ENCODE results near the gene PAX6. TPM values are rescaled to one million over a fixed set of nuclear protein-coding genes. Genes with fewer than 3 reads are reported as not detected.

PAX6 gene
- total RNA-seq, 2 donors from 2014 or later: not detected

DNA sequence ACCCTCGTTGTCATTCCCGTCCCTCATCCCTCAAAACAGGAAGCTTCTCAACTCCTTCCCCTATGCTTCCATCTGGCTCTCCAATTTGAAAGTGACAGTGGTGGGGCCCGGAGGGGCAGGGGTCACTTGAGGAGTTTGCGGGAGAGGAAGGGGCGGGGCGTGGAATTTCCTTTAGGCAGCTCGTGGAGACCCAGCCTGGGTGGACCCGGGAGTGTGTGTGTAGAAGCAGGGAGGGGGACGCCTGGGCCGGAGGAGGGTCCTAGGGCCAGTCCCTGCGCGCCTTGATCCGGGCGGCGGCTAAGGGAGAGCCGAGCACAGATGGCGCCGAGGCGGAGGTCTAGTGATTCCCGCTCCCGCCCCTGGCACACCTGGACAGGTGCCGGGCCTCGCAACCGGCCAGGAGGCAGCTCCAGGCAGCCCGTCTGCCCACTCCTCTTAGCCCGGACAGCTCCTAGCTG, 7.8 kb upstream of the PAX6 start:
- Mint-ChIP-seq H3K4me1 (ENCODE audit: low read depth in 2 of 2) (peaks cover 4 to 15% of the 10 kb centered on the region in 2 donors), H3K4me3 (no peak overlapping the region), H3K36me3 (peaks cover 5% of the 10 kb centered on the region), H3K9me3 (no peaks in the 10 kb centered on the region), H3K27me3 (peaks cover 48 to 55% of the 10 kb centered on the region in 2 donors), H3K27ac (no peak overlapping the region)
- no peak for ATAC-seq
- DNase-seq (ENCODE audit: low spot score): no peak

DNA sequence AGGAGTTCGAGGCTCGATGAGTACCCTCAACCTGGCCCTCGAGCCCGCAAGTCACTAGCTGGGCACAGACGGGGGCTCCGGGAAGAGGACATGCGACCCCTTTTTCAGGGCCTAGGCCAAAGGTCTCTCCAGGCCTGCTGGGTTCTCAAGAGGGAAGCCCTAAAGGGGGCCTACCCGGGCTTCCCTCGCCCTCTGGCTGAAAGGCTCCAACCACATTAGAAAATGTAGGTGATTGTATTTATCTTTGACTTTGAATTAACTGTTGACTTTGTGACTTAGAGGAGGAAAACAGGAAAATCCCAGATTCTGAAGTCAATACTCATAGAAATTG, 7.3 kb upstream of the PAX6 start:
- ATAC-seq (no peak), DNase-seq (ENCODE audit: low spot score) (no peak)
- Mint-ChIP-seq H3K4me3 (peak overlapping the region; percentile 25), H3K4me1 (ENCODE audit: low read depth in 2 of 2) (peaks cover 4 to 15% of the 10 kb centered on the region in 2 donors), H3K27me3 (peaks cover 45 to 51% of the 10 kb centered on the region in 2 donors), H3K27ac (no peak overlapping the region), H3K9me3 (no peaks in the 10 kb centered on the region), H3K36me3 (peaks cover 5% of the 10 kb centered on the region)

DNA sequence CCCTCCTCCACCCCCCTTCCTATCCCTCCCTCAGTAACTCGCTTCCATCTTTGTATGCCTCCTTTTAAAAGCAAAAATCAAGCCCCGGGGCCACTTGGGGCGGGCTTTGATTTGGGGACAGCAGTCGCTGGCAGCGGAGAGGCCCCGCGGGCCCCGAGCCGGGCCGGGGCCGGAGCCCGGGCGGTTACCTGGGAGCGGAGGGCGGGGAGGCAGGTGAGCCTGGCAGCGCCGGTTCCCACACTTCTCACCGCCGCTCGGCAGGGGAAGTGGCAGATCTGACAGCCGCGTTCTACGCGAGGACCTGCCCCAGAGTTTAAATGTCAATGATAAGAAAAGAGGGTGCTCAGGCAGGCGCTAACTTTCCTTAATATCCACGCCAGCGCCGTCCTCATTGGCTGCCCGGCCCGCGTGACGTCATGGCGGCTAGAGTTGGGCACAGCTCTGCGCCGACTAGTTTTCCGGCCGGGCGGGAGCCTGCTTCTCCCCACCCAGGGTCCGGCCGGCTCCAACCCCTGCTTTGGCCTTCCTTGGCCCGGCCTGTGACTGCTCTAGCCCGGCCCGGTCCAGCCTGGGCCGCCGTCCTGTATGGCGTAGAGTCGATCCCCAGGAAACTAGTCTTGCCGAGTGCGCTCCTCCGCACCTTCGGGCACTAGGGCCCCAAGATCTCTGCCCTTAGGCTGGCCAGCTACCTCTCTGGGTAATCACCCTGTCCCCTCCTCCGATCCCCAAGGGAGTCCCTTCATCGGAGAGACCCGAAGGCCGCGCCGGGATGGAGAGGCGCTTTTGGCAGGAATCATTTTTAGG, 6.7 kb upstream of the PAX6 start:
- H3K9me3 Mint-ChIP-seq: no peaks in the 10 kb centered on the region
- H3K36me3 Mint-ChIP-seq: peaks cover 5% of the 10 kb centered on the region
- DNase-seq (ENCODE audit: low spot score): no peak
- peaks cover 4 to 15% of the 10 kb centered on the region in 2 donors for H3K4me1 Mint-ChIP-seq (ENCODE audit: low read depth in 2 of 2)
- peak overlapping the region; percentile 25 for H3K4me3 Mint-ChIP-seq
- peak in 1 of 2 donors; percentile 18 for ATAC-seq
- no peak overlapping the region for H3K27ac Mint-ChIP-seq
- peaks cover 40 to 46% of the 10 kb centered on the region in 2 donors for H3K27me3 Mint-ChIP-seq

DNA sequence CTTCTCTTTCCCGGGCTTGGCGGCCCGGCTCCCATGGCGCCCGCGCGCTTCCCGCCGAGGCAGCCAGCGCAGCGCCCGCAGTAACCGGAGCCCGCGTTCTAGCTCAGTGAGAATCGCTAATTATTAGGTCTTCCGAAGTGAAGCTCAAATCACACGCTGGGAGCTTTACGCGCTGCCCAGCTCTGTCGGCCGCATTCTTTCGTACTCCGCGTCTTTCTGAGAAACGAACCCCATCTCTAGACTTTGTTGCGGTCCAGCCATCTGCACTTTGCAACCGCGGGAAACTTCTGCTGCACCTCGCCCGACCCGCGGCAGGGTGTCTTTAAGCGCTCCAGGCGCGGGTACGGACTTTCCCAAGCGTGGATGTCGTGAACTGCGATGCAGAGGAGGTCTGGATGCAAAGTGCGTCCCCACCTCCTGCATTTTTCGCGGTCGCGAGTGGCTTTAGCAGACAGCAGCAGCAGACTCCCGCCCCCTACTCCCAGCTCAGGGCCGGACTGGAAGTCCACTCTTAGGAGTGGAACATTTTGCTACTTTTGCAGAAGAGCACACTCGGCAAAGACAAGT, 6.0 kb upstream of the PAX6 start:
- Mint-ChIP-seq H3K4me1 (ENCODE audit: low read depth in 2 of 2) (peaks cover 4 to 19% of the 10 kb centered on the region in 2 donors), H3K27me3 (peaks cover 41 to 44% of the 10 kb centered on the region in 2 donors), H3K36me3 (peaks cover 5% of the 10 kb centered on the region), H3K27ac (no peak overlapping the region), H3K4me3 (peak overlapping the region; percentile 55), H3K9me3 (no peaks in the 10 kb centered on the region)
- no peak for ATAC-seq
- no peak for DNase-seq (ENCODE audit: low spot score)

DNA sequence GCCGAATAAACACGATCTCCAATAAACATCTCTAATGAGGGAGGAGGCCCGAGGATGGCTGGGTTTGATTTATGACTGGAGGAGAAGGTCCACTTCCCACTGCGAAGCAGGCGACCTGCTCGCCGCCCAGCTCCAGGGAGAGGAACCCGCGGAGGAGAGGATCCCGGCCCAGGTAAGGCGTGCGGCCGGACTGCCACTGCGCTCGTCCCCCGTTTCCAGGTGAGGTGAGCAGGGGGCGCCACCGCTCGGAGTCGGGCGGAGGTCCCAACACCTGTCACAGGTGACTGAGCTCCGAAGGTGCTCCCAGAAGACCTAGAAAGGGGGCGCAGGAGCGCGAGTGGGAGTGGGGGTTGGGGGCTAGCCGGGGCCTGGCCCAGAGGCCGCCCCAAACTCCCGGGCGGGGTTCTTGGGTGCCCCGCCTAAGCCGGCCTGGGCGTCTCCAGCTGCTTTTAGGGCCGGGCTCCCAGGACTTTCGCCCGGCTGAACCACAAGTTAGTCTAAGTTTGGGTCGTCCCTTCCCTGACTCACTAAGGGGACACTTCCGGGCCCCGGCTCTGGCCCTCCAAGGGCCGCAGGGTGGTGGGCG, 5.4 kb upstream of the PAX6 start:
- Mint-ChIP-seq H3K4me1 (ENCODE audit: low read depth in 2 of 2) (peaks cover 10 to 24% of the 10 kb centered on the region in 2 donors), H3K27ac (no peak overlapping the region), H3K9me3 (no peaks in the 10 kb centered on the region), H3K36me3 (peaks cover 3% of the 10 kb centered on the region), H3K27me3 (peaks cover 39 to 44% of the 10 kb centered on the region in 2 donors), H3K4me3 (peak overlapping the region; percentile 16)
- ATAC-seq (no peak), DNase-seq (ENCODE audit: low spot score) (no peak)

DNA sequence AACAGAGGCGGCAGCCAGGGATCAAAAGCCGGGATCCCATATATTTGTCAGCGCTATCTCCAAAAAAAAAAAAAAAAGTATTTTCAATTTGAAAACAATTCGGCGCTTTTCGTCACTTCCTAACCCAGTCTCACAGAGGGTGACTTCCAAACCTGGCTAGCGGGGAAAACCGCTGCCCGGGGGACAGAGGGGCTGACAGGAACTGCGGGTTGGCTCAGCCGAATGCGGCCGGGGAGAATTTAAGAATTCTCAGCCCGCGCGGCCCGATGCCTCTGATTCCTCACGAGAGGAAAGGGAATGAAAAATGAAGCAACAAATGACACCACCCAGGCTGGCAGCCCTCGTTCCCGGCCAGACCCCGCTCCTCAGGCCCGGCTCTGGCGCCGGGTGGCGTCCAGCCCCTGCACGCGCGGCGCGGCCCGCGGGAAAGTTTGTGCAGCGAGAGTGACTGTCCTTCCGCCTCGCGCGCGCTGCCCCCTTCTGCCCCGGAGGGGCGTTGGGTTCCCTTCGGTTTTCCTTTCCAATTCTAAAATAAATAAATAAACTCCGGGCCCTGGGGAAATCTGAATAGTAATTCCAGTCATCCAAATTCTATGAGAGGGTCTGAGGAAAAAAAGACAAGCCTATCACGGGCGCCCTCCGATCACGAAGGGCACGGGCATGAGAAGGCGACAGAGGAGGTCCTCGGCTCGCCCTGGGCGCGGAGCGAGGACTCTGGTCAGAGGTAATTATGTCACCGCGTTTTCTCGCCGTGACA, 4.8 kb upstream of the PAX6 start:
- no peak for ATAC-seq
- no peak for DNase-seq (ENCODE audit: low spot score)
- Mint-ChIP-seq H3K36me3 (peaks cover 2% of the 10 kb centered on the region), H3K4me3 (peak overlapping the region; percentile 44), H3K4me1 (ENCODE audit: low read depth in 2 of 2) (peaks cover 15 to 27% of the 10 kb centered on the region in 2 donors), H3K27ac (no peak overlapping the region), H3K9me3 (no peaks in the 10 kb centered on the region), H3K27me3 (peaks cover 38 to 45% of the 10 kb centered on the region in 2 donors)

DNA sequence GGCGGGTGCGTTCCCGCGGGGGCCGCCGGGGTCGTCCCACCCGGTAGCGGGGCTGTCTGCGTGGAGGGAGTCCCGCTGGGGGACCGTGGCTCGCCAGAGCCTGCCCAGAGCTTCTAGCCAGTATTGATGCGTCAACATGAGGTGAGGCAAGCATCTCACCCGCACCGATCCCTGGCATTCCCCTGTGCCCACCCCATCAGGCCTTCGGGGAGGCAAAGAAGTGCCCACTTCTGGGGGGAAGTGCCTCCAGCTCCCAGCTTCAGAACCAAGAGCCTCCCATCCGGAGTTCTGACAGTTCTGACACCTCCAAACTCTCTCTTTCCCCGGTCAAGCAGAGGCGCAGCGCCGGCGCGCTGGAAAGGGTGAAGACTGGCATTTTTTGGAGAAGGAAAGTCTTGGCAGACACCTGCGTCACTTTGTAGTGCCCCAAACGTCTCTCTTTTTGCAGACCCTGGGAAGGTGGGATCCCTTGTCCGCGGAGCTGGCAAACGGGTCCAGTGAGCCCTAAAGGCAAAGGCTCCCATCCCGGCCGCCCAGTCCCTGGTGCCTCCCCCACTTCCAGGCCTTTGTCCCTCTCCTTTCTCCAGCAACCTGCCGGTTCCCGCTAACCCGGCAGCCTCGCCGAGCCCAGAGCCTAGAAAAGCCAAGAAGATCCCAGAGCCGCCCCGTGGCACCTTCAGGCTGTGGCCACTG, 3.2 kb upstream of the PAX6 start:
- peaks cover 45 to 57% of the 10 kb centered on the region in 2 donors for H3K27me3 Mint-ChIP-seq
- no peak overlapping the region for H3K27ac Mint-ChIP-seq
- H3K4me3 Mint-ChIP-seq: peak overlapping the region; percentile 44
- no peak for DNase-seq (ENCODE audit: low spot score)
- peaks cover 25 to 35% of the 10 kb centered on the region in 2 donors for H3K4me1 Mint-ChIP-seq (ENCODE audit: low read depth in 2 of 2)
- no peaks in the 10 kb centered on the region for H3K9me3 Mint-ChIP-seq
- peaks cover 10% of the 10 kb centered on the region for H3K36me3 Mint-ChIP-seq
- ATAC-seq: no peak

DNA sequence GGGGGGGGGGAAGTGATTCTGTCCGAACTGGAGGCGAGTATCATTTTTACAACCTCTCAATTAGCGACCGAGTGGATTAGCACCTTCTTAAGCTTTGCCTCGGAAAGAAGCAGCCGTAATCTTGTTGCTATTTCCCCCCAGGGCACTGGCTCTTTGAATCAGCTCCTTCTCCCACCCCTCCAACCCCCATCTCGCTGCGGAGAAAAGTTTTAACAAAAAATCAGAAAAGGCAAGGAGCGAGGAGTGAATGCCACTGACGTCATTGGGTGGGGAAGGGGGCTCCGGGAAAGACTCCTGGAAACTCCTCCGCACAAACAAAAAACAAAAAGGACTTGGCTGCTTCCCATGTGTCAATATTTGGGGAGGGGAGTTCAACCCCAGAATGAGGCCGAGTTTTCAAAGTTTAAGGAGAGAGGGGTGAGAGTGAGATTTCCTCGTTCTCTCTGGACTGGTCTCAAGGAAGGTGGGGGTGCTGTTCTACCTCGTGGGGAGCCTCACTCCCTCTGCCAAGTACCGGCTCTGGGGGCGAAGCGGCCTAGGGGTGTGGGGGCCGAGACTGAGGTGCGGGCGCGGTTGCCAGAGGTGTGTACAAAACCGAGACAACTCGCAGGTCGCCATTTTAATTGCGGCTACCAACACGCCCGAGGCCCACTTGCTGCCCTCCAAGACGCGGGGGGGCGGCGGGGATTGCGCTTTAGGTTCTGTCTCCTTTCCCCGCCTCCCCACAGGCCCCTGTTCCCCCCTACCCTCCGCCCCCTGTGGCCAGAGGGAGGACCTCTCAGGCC, 2.5 kb upstream of the PAX6 start:
- ATAC-seq (no peak), DNase-seq (ENCODE audit: low spot score) (no peak)
- Mint-ChIP-seq H3K27me3 (peaks cover 48 to 61% of the 10 kb centered on the region in 2 donors), H3K9me3 (no peaks in the 10 kb centered on the region), H3K27ac (no peak overlapping the region), H3K36me3 (peaks cover 14% of the 10 kb centered on the region), H3K4me1 (ENCODE audit: low read depth in 2 of 2) (peaks cover 29 to 39% of the 10 kb centered on the region in 2 donors), H3K4me3 (peak overlapping the region; percentile 39)

DNA sequence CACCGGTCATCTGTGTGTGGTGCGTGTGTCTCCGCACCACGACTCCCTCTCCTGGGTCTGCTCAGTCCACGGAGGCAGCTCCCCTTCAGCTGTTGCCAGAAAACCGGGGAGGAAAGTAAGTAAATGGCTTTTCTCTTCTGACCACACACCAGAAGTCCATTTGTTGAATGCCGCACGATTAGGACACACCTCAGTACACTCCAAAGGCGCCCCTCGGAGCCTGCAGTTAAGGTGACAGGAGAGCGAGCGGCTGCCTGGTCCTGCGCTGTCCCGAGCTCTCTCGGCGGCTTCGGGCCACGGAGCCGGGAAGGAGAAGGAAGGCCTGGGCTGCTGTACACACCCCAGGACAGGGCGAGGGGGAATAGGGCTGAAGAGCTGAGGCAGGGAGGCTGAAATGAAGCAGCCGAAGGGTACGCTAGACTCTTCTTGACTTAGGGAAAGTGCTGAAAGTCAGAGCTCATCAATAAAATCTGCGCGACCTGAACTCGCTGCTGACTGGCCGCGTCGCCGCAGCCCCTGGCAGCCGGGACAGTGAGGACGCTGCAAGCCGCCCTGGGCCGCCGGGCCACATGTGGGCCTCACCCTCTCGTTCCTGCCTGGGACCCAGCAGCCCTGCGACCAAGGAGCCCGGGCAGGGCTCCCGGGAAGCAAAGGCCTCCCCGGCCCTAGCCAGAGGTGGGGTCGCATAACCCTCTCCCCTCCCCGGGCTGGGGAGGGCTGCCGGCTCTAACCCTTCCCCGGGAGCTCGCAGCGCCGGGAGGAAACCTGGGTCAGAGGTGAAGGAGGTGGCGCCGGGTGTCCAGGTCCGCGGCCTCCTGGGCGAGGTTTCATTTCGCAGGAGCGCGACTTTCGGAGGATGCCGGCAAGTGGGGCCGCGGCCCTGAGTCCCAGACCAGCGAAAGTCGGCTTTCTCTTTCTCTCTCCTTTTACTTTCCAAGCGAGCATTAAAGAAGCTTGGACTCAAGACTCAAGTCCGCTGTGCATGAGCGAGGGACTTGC, 1.6 kb upstream of the PAX6 start:
- no peaks in the 10 kb centered on the region for H3K9me3 Mint-ChIP-seq
- DNase-seq (ENCODE audit: low spot score) (no peak), ATAC-seq (no peak)
- H3K36me3 Mint-ChIP-seq: peaks cover 14% of the 10 kb centered on the region
- H3K4me3 Mint-ChIP-seq: peak overlapping the region; percentile 66
- no peak overlapping the region for H3K27ac Mint-ChIP-seq
- H3K27me3 Mint-ChIP-seq: peaks cover 53 to 67% of the 10 kb centered on the region in 2 donors
- peaks cover 29 to 39% of the 10 kb centered on the region in 2 donors for H3K4me1 Mint-ChIP-seq (ENCODE audit: low read depth in 2 of 2)

DNA sequence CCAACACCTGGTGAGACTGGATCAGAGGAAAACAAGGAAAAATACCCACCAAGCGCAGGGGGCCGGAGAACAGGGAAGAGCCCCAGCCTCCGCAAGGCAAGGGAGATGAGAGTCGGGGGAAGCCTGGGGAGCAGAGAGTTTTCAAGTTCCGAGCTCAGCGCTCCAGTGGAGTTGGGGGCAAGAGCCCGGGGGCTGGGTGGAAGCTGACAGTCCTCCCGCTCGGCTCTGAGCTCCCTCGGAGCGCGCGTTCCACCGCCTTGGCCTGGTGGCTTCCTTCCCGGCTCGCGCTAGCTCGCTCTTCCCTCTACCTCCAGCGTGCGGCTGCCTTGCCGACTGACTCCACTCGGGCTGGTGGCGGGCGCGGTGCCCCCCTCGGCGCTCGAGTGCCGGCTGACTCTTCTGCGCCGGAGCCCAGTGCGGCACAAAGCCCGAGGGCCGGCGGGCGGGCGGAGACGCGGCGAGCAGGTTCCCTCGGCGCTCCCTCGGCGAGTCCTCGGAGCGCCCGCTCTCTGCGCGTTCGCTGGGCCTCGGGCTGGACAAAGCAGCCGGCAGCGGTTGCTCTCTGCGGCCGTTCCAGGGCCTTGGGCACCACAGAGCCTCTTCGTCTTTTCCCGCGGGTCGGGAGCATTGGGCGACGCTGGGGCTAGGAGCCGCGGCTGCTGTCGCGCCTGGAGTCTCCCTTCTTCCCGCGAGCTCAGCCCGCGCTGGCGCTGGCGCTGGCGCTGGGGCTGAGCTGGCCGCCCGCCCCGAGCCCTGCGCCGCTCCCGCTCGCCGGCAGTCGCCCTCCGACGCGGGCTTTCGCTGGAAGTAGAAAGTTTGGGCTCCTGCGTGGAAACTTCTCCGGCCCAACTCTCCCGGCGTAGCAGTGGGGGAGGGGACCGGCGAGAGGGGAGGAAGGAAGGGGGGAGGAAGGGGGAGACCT, 1.0 kb downstream of the PAX6 start:
- Mint-ChIP-seq H3K36me3 (peaks cover 14% of the 10 kb centered on the region), H3K4me3 (peak overlapping the region; percentile 83), H3K4me1 (ENCODE audit: low read depth in 2 of 2) (peaks cover 24 to 39% of the 10 kb centered on the region in 2 donors), H3K27me3 (peaks cover 54 to 66% of the 10 kb centered on the region in 2 donors), H3K27ac (no peak overlapping the region), H3K9me3 (no peaks in the 10 kb centered on the region)
- DNase-seq (ENCODE audit: low spot score) (no peak), ATAC-seq (peak in 1 of 2 donors; percentile 25)

DNA sequence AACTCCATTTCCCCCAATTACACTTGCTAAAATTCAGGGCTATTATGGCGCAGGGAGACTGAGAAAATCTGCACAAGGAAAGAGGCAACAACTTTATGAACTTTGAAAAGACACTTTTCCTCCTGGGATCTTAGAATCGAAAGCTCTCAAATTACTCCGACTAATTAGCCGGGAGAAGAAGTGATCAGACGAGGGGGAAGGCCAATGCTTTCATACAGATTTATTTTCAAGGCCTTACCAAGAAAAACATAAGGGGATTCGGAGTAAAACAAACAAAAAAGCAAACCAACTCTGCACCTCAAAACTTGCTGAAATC, 1.6 kb downstream of the PAX6 start:
- DNase-seq (ENCODE audit: low spot score) (no peak), ATAC-seq (no peak)
- peaks cover 18% of the 10 kb centered on the region for H3K36me3 Mint-ChIP-seq
- H3K4me1 Mint-ChIP-seq (ENCODE audit: low read depth in 2 of 2): peaks cover 28 to 36% of the 10 kb centered on the region in 2 donors
- H3K4me3 Mint-ChIP-seq: peak overlapping the region; percentile 66
- H3K9me3 Mint-ChIP-seq: no peaks in the 10 kb centered on the region
- no peak overlapping the region for H3K27ac Mint-ChIP-seq
- H3K27me3 Mint-ChIP-seq: peaks cover 52 to 64% of the 10 kb centered on the region in 2 donors

All from natural killer cell treated with Interleukin-12 subunit alpha and Interleukin-12 subunit beta and Interleukin-15 and Interleukin-18, amount 100 ng/mL, for 72 hours (primary cell).